K562 (cell line): Measurements from ENCODE around the gene TRIM71. TPM values are rescaled to one million over a fixed set of nuclear protein-coding genes. Genes with fewer than 3 reads are reported as not detected.

ENCODE experiments used
- GATAD2A ChIP-seq: fragments of 450-650 bp; IDR thresholded peaks from 2 replicates; pipeline ENCODE4 v1.6.1; 2017
- polyA plus RNA-seq, 8 experiments: library from polyadenylated mRNA; depleted of rRNA in 4 of 8; stranded (reverse) in 5 of 8; unstranded in 3 of 8; fragments of >200 nt; fragmentation: Nextera tagmentation in 2 of 8; fragmentation: Illumina TruSeq in 1 of 8; extraction: Ambion mirVana in 2 of 8; extraction: Trizol in 1 of 8; gene quantifications; 2 replicates each; pipeline versions ENCODE4 v1.2.1 to v1.2.3, GENCODE V29; 2011 to 2014; ENCODE audit warnings: inconsistent platforms in 1 of 8, missing spikeins in 1 of 8
- total RNA-seq, 7 experiments: library from RNA; depleted of rRNA in 6 of 7; stranded (reverse); fragments of >200 nt in 6 of 7; fragmentation: Illumina TruSeq in 2 of 7; extraction: Trizol in 2 of 7; gene quantifications; 2 replicates each; pipeline versions ENCODE4 v1.2.1 to v1.2.3, GENCODE V29; 2011 to 2021; ENCODE audit warnings: low replicate concordance in 1 of 7
- TF ChIP-seq, protein P1 (sequence below), 2 experiments: fragments of 450-650 bp in 1 of 2; sonication (generic) in 1 of 2; formaldehyde crosslinking in 1 of 2; IDR thresholded peaks; 2 replicates each; pipeline versions ENCODE4 v1.7.1 to v1.9.0; 2016 to 2022; ENCODE audit warnings: inconsistent platforms in 1 of 2, mild to moderate bottlenecking in 1 of 2, missing genetic modification reagents in 1 of 2
- TF ChIP-seq, protein P2 (sequence below): fragments of 450-650 bp; formaldehyde crosslinking; IDR thresholded peaks from 2 replicates; pipeline ENCODE4 v1.4.0; 2022; ENCODE audit warnings: mild to moderate bottlenecking, moderate library complexity

The TRIM71 gene
- total and polyA plus RNA-seq, 9 of the 15 experiments (the other 6 are each of a cell fraction or from before 2014, with no cell fraction given) = 0.04 to 0.11 TPM; not detected in 7

DNA sequence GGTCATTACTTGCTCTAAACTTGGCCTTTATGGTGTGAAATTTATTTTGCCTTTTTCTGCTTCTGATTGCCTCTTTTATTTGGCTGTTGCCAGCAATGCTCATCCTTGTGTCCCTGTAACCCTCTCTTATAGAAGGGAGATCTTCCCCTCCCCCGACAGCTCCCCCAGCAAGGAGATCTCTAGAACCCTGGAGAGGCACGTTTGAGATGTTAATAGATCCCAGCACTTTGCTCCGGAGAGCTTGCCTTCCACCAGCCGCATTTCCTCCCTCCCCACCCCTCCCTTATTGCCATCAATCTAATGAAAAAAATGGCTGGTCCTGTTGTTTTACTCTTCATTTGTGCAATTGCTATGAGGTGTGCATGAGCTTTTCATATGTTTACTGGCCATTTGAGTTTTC lies 18.2 kb downstream of the TRIM71 start (continued):
- TF ChIP-seq, protein P1, sequence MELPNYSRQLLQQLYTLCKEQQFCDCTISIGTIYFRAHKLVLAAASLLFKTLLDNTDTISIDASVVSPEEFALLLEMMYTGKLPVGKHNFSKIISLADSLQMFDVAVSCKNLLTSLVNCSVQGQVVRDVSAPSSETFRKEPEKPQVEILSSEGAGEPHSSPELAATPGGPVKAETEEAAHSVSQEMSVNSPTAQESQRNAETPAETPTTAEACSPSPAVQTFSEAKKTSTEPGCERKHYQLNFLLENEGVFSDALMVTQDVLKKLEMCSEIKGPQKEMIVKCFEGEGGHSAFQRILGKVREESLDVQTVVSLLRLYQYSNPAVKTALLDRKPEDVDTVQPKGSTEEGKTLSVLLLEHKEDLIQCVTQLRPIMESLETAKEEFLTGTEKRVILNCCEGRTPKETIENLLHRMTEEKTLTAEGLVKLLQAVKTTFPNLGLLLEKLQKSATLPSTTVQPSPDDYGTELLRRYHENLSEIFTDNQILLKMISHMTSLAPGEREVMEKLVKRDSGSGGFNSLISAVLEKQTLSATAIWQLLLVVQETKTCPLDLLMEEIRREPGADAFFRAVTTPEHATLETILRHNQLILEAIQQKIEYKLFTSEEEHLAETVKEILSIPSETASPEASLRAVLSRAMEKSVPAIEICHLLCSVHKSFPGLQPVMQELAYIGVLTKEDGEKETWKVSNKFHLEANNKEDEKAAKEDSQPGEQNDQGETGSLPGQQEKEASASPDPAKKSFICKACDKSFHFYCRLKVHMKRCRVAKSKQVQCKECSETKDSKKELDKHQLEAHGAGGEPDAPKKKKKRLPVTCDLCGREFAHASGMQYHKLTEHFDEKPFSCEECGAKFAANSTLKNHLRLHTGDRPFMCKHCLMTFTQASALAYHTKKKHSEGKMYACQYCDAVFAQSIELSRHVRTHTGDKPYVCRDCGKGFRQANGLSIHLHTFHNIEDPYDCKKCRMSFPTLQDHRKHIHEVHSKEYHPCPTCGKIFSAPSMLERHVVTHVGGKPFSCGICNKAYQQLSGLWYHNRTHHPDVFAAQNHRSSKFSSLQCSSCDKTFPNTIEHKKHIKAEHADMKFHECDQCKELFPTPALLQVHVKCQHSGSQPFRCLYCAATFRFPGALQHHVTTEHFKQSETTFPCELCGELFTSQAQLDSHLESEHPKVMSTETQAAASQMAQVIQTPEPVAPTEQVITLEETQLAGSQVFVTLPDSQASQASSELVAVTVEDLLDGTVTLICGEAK (IDR thresholded peaks at IDR 0.05) = no peak
- TF ChIP-seq, protein P1 (CRISPR knock-in tag; IDR thresholded peaks at IDR 0.05) = no peak
- TF ChIP-seq, protein P2, sequence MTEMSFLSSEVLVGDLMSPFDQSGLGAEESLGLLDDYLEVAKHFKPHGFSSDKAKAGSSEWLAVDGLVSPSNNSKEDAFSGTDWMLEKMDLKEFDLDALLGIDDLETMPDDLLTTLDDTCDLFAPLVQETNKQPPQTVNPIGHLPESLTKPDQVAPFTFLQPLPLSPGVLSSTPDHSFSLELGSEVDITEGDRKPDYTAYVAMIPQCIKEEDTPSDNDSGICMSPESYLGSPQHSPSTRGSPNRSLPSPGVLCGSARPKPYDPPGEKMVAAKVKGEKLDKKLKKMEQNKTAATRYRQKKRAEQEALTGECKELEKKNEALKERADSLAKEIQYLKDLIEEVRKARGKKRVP (CRISPR knock-in tag) = no peak
- no peak for TF ChIP-seq GATAD2A
- TF ChIP-seq, all 486 proteins: peak for 0
